Measurements from ENCODE around the gene XPR1.

XPR1 gene

DNA sequence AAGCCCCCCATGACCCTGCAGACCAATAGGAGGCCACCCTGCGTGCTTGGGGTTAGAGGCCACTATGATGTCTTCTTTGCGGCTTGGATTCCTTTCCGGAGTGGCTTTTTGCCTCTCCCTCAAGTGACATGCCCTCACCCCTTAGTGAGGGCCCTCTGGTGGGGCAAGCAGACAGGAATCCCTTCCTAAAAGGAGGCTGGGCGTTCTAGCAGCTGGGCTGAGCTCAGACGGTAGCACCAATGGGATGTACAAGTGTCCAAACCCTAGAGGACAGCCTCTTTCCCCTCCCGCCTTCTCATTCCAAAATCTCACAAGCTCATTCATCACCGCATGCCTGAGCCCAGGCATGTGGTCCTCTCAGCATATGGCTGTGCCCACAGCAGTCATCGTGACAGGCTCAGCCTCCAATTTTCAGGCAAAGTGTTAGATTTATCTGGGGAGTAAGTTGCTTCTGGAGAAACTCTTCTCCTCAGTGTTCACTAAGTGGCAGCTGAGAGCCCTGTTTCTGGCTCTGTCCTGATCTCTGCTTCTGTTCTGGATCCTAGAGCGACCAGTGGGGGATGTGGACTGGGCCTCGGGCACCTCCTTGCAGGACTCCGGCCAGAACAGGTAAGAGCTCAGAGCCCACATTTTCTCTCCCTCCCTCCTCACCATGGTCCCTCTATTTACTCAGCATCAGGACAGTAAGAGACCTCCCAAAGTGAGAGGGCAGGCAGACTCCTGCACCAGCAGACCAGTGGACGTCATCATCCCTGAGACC lies 285.7 kb downstream of the XPR1 start:
- DNase-seq (ENCODE audit: low read depth), result no peak

DNA sequence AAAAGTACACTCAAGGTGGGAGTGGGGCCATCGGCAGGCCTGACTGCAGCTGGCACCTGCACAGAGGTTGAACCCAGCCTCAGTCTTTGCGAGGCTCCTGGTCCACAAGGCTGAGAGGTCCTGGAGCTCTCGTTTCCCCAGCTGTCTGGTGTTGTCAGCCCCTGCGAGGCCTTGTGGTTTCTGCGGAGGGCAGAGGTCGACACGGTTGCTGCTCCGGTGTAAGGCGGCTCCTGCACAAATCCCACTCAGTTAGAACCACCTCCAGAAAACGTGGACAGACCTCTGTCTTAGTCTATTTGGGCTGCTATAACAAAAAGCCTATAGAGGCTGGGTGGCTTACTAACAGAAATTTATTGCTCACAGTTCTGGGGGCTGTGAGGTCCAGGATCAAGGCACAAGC lies 286.7 kb downstream of the XPR1 start:
- no peak for DNase-seq (ENCODE audit: low read depth)

DNA sequence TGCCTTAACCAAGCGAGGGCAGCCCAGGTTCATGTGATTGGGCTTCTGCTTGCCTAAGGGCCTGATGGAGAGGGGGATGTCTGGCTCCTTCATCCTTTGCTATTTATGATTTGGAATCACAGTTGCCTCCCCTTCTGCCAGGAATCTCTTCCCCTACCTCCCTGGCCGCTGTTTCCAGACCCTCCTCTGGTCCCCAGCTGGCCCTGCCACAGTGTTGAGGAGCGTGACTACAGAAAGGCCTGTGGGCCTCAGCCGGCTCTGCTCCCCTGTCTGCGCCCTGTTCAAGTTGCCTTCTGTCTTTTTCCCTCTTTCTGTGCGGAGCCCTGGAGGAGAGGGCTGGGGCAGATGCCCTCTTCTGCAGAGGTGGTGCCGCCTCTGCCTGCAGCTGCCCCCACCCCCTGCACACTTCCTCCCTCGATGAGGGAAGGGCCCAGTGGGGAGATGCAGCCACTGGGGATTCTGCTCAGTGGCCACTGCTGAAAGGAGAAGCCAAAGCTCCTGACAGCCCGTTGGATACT lies 287.4 kb downstream of the XPR1 start:
- DNase-seq (ENCODE audit: low read depth), result no peak

DNA sequence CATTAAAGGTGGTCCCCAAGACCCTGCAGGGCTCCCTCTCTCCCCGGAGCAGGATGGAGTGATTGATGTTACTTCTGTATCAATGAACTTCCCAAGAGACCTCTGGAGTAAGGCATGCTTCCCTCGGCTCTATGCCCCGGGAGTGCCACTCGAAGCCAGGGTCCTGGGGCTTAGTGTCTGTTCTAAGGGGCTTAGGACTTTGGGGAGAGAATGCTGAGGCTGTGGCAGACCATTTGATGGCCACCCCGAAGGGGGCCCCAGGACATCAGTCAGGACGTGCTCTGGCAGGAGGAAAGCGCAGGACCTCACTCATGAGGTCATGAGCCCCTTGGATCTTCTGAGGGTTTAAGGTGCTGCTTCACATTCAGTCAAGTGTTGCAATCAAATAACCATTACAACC lies 288.4 kb downstream of the XPR1 start:
- no peak for DNase-seq (ENCODE audit: low read depth)

DNA sequence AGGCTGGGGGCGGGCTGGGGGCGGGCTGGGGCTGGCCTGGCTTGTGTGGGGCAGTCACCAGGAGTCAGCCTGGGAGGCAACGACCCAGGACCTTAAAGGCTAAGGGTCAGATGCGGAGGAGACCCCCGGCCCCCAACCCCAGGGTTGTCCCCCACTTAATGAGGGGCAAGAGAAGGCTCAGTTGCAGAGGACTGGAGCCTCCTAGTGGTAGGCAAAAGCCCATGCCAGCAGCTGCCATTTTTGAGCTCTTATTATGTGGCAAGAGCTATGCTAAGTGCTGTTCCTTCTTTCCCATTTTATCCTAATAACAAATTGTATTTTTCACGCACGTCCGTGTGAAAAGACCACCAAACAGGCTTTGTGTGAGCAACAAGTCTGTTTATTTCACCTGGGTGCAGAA lies 288.9 kb downstream of the XPR1 start:
- no peak for DNase-seq (ENCODE audit: low read depth)

DNA sequence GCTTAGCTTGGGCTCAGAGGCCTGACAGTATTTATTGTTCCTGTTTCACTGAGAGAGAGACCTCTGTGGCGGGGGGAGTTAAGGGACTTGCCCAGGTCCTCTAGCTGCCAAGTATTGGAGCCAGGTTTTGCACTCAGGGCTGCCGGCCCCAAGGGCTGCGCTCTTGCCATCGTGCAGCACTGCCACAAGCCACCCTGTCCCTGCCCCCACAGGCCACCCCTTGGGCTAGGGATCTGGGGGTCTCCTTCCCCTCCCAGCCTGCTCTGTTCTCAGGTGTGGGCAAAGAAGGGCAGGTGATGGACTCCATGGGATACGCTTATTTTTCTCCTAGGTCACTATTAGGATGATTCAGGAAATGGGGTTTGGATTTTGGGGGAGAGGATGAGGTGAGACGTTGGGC lies 289.6 kb downstream of the XPR1 start:
- no peak for DNase-seq (ENCODE audit: low read depth)

DNA sequence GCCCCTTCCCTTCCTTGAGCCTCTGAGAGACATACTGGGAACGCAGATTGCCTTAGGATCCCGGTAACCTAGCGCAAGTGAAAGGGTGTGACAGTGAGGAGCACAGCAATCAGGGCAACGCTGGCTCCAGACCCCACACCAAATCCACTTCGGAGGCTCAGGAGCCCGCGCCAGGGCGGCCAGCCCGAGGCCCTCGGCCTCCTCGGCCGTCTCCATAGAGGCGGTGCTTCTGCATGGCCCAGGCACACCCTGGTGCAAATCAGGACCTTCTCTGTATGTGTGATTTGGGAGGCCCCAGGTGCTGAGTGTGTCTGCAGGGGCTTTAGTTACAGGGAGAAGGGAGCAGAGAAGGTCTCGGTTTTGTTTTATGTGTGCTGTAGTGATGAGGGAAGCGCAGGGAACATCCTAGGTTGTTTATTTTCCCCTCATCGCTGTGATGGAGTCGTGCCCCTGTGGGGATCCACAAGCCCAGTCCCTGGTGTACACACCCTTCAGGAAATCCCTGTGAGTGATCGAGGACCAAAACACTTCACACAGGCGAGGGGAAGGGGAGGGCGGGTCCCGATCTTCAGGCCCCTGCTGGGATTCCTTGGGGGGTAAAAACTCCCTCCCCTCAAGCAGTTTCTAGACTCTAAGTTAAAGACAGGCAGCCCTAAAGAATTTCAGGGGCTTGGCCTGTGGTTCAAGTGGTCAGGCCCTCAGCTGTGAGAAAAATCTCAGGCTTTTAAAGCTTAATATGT lies 290.2 kb downstream of the XPR1 start:
- DNase-seq (ENCODE audit: low read depth), result no peak

DNA sequence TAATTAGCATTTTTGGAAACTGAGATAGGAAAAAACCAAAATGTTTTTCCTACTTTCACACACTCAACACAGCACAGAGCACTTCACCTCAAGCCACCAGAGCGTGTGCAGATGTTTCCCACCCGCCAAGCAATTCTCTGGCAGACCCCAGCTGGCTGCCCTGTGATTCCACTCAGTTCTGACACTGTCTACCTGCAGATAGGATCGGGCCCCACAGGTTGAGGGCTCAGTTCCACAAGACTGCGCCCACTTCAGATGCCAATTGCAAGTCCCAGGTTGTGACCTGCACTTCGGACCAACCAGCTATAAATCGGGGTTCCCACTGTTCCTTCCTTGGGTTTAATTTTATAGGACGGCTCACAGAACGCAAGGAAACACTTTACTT lies 290.8 kb downstream of the XPR1 start:
- DNase-seq (ENCODE audit: low read depth), result no peak

DNA sequence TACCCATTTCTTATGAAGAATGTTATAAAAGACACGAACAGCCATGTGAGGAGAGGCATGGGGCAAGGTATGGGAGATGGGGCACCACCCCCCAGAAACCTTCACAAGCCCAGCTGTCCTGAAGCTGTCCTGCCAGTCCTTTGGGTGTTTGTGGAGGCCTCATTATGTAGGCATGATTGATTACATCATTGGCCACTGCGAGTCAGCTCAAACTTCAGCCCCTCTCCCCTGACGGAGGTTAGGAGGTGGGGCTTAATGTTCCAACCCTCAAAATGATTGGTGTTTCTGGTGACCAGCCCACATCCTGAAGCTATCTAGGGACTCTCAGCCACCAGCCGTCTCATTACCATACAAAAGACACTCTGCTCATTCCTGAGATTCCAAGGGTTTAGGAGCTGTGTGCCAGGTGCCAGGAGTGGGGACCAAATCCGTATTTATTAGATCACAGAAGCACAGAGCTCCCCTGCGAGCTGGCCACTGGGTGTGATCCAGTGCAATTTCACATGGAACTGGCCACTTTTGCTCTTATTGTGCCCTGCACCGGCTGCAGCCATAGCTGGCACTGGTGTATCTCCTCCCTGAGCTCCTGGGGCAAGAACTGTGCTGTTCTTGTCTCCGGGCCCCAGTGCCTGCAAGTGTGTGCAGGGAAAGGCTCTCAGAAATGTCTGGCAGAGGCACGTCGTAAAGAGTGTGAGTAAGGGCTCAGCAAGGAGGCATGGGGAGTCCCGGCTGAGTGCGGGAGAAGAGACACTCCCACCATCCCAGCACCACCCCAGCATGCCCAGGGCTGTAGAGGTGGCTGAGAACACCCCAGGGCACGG lies 291.4 kb downstream of the XPR1 start:
- DNase-seq (ENCODE audit: low read depth), result no peak

DNA sequence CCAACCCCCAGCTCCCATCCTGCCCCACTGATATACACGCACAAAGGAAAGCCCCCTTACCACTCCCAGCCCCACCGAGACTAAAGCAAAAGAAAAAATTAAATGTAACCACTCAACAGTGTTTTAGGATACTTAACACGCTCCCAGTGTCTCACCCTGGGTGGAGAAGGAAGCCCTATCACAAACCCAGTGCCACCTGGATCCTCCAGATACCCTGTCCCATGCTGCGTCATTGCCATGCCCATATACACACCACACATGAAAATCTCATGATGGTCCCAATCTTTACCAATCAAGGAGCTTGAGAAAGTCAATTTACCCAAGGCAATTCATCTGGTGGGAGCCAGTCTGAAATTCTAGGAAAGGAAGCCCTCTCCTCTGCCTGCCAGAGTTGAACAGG lies 292.1 kb downstream of the XPR1 start:
- no peak for DNase-seq (ENCODE audit: low read depth)

DNA sequence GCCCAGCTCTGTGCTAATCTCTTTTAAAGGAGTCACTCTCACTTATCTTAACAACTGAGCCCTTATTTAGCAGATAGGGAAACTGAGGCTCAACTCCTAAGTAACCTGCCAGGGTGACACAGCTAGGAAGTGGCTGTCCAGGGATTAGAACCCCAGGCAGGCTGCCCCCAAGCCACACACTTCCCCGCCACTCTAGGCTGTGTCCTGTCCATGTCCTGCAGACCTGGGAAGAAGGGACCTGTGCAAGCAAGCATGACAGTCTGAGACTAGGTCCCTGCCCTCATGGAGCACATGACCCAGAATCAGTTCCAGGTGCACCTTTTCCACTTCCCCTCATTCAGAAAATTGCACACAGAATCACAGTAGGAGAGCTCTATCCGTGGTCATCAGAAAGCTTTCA lies 293.1 kb downstream of the XPR1 start:
- no peak for DNase-seq (ENCODE audit: low read depth)

DNA sequence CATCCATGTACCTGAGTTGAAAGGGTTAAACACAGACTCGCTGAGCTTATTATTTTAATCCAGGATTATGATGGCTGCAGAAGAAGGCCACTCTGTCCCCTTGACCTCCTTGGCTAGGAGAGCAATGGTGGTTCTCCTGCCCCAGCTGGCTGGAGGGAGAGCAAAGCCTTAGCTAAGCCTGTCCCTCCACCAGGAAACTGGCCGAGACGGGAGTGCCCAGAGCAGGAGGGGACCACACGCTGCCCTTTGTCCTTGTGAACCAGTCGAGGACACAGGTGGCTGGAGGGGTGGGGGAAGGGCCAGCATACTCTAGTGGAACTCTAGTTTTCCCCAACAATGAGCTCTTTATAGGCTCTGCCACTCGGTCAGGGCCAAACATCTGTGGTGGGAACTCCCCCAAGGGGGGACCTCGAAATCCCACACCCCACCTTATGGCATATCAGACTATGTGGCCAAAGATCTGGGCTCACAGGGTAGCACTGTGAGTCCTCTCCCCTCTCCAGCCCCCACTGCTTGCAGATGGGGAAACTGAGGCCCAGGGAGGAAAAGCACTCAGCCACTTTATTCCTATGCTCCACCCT lies 293.7 kb downstream of the XPR1 start:
- DNase-seq (ENCODE audit: low read depth), result no peak

DNA sequence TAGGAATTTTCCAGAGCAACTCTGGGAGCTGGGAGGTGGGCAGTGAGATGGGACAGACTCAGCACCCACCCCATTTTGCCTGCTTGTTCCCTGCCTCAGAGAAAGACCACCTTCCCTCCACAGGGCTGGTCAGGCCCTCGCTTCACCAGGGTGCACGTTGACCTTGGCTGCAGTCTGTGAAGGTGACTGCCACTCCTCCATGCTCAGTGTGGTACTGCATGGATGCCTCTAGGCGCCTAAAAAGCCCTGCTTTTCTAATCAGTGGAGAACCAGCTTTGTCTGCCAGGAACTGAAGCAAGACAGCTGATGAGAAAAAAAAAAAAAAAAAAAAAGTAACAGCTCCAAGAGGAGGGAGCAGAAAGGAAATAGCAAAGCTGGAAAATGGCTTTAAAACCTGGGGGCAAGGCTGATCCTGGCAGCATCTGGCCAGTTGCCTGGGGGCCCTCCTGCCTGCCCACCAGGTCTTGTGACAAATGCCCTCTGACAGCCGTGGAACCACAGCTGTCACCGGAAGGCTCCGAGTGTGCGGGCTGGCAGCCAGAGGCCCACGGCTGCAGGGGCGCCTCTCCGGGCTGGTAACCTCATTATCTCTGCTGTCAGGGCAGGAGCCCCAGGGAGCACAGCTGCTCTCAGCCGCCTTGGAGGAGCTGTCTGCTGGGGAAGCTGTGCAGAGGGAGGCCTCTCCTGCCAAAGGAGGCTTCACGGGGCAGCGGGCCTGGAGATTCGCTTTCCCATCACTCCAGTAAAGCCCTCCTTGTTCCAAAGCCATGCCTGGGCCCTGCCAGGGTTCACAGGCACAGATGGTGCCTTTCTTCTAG lies 294.6 kb downstream of the XPR1 start:
- no peak for DNase-seq (ENCODE audit: low read depth)

DNA sequence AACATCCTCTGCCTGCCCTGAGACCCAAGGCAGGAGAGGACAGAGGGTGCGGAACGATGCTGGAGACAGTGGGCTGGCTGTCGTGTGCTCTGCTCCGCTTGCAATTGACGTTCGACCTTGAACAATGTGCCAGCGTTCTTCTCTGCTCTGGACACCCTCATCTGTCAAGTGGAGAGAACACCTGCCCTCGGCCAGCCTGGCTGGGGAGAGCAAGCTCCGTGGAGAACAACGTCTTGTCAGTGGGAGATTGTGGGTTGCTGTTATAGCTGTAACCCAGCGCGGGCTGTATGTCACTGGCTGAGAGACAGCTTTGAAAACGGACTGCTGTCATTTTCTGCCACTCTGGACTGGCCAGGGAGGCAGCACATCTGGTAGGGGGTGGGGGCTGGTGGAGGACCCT lies 295.5 kb downstream of the XPR1 start:
- no peak for DNase-seq (ENCODE audit: low read depth)

DNA sequence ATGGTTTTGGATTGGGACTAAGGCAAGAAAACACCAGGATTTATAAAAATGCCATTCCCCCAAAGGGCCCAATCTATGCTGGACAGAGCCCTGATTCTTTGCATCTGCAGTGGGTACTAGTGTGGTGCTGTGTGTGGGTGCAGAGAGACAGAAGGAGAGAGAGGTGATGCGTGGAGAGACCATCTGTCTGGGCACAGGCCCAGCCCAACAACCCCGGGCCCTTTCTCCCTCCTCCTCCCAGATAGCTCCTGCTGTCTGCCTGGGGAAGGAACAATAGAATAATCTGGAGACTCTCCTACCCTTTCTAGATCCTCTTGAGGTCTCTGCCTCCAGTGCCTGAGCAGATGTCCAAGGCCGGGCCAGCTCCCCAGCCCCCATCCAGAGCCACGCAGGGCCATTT lies 296.0 kb downstream of the XPR1 start:
- DNase-seq (ENCODE audit: low read depth), result no peak

DNA sequence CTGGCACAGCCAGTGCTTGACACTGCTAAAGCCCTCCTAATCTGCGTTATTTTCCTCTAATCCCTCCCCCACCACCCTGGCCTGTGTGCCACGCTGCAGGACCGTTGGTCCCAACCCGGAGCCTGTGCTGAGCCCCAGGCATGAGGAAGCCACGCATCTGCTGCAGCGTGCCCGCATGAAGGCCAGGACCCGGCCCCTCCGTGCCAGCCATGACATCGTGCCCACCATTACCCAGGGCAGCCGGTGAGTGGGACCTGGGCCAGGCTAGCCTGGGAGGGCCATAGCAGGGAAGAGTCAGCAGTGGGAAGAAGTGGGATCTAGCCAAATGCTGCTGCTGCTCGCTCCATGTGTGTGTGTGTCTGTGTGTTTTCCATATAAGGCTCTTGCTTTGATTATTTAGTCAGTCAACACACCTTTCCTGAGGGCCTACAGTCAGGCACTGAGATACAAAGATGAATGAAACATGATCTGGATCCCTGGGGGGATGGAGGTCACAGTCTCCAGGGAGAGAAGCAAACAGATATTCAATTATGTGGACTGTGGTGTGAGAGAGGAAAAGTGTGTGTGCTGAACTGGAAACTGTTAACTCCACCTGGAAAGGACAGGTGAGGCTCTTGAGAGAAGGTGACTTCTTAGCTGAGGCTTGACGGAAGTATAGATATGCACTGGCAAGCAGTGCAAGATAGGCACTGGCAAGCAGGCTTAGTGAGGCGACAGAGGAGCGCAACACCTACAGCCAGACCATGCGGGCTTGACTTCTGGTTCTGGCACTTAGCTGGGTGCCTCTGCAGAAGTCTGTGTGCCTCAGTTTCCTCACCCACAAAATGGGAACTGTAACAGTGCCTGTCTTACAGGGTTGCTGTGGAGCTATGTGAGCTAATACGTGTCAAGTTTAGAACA lies 296.8 kb downstream of the XPR1 start:
- no peak for DNase-seq (ENCODE audit: low read depth)

DNA sequence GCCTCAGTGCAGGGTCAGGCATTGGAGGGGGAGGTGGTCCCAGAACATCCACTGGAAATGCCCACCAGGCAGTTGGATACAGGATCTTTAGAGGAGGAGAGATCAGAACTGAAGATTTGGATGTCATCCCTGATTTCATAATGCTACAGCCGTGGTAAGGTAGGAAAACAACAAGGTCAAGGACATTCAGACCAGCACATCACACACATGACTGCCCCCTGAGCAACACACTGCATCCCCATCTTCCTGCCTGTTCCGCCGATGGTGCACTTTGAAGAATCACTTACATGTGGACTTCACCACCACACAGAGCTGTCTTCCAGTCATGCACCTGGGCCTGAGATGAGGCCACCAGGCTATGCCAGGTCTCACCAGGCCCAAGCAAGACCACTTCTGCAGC lies 297.6 kb downstream of the XPR1 start:
- no peak for DNase-seq (ENCODE audit: low read depth)

DNA sequence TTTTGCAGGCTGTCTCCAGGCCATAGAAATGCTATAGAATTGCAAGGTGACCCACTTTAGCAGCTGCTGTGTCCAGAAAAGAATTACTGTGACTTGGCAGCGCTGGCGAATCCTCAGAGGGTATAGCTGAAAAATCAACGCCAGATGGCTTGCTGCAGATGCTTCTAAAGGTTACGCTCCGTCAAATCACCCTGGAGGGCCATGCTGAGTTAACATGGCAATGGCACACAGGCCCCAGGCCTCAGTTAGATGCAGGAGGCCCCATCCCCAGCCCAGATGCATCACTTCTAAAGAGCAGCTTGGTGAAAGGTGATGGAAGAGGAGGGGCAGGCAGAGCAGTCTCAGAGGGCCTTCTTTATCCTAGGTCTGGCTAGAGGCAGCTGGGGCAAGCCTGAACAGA lies 298.9 kb downstream of the XPR1 start:
- DNase-seq (ENCODE audit: low read depth), result no peak

DNA sequence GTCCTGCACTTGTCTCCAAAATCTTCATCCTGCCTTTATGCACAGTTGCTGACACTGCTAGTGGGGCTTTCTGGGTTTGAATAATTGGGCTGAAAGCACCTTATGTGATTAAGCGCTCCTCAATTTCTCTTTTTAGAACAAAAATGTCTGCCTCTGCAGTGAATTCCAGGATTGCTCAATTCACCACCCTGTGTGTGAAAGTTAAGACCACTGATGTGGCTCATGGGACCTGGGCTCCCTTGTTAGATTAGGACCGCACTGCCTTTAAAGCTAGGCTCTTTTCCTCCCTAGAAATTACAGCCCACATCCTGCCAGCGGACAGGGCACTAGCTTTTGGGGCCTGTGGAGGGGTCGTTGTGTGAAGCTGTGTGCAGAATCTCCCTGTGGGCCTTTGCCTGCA lies 299.7 kb downstream of the XPR1 start:
- no peak for DNase-seq (ENCODE audit: low read depth)

DNA sequence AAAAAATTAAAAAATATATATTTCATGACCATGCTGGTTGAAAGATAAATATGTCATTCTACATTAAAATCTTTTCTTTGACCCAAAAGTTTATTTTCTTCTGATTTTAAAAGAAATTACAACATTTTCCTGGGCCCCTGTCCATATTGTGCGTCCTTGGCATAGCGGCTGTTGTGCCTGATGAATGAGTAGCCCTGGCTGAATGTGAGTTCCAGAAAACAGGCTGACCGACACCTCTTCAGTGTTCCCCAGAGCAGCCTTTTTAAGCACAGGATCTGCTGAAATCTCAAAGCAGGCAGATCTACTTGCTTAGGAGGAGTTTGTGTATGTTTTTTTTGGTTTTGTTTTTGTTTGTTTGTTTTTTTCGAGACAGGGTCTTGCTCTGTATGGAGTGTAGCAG lies 300.6 kb downstream of the XPR1 start:
- DNase-seq (ENCODE audit: low read depth), result no peak

DNA sequence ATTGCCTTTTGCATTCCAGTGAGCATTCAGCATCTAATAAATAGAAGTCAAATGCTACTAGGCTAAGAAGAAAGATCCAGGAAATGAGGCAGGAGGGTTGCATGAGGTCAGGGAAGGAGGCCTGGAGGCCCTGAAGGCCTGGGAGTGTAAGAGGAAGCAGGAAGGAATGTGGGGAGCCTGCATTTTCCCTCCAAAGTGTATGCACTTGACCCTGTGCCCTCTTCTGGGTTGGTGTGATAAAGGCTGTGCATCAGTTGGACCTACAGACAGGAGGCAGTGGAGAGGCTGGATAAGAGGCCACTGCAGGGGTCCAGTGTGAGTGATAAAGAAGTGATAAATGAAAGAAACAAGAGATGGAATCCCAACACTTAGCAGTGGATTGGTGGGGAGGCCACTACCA lies 301.3 kb downstream of the XPR1 start:
- DNase-seq (ENCODE audit: low read depth), result no peak

Data from stimulated activated CD8-positive, alpha-beta memory T cell treated with anti-CD3 and anti-CD28 coated beads, Interleukin-12 subunit alpha, Interleukin-12 subunit beta, amount 100 ng/mL, for 4 hours (primary cell).